ENCODE data around the gene SPI1.

SPI1 gene

GRCh38 chr11:47378010-47378835 lies at the start of gene SPI1:
Gene SPI1, minus strand, starts transcription at chr11:47378547. Its CDS starts 194 bp downstream, at chr11:47378353.
- no peaks in the 10 kb centered on the region for H3K9me3 Mint-ChIP-seq
- peaks cover 5% of the 10 kb centered on the region for H3K4me1 Mint-ChIP-seq (ENCODE audit: low read depth)
- no peak within 1 kb of the TSS for H3K27ac Mint-ChIP-seq
- H3K36me3 Mint-ChIP-seq (ENCODE audit: low read depth): no peaks in the 10 kb centered on the region
- no peak within 1 kb of the TSS for H3K4me3 Mint-ChIP-seq
- no peaks in the 10 kb centered on the region for H3K27me3 Mint-ChIP-seq (ENCODE audit: low read depth)

- no peaks in the 10 kb centered on the region for H3K9me3 Mint-ChIP-seq
- H3K4me3 Mint-ChIP-seq: peak within 1 kb of the TSS; percentile 97
- H3K4me1 Mint-ChIP-seq (ENCODE audit: low read depth): peaks cover 22% of the 10 kb centered on the region
- H3K36me3 Mint-ChIP-seq (ENCODE audit: low read depth): peaks cover 22% of the 10 kb centered on the region
- no peaks in the 10 kb centered on the region for H3K27me3 Mint-ChIP-seq (ENCODE audit: low read depth)
- H3K27ac Mint-ChIP-seq: peak within 1 kb of the TSS; percentile 97
Measured at GRCh38 chr11:47426062-47426956, 48.0 kb upstream of the SPI1 start, which contains the start of gene PSMC3. Gene PSMC3, minus strand, starts transcription at chr11:47426439. Its CDS starts 160 bp downstream, at chr11:47426279.

GRCh38 chr11:47425611-47426010 lies 47.3 kb upstream of the SPI1 start:
- Mint-ChIP-seq H3K27ac (peak overlapping the region; percentile 97), H3K27me3 (ENCODE audit: low read depth) (no peaks in the 10 kb centered on the region), H3K9me3 (no peaks in the 10 kb centered on the region), H3K4me3 (peak overlapping the region; percentile 97), H3K36me3 (ENCODE audit: low read depth) (peaks cover 25% of the 10 kb centered on the region), H3K4me1 (ENCODE audit: low read depth) (peaks cover 22% of the 10 kb centered on the region)

GRCh38 chr11:47418454-47419259 lies 40.3 kb upstream of the SPI1 start:
- Mint-ChIP-seq H3K4me3 (no peak overlapping the region), H3K9me3 (no peaks in the 10 kb centered on the region), H3K27me3 (ENCODE audit: low read depth) (no peaks in the 10 kb centered on the region), H3K27ac (no peak overlapping the region), H3K36me3 (ENCODE audit: low read depth) (peaks cover 41% of the 10 kb centered on the region), H3K4me1 (ENCODE audit: low read depth) (peaks cover 3% of the 10 kb centered on the region)

GRCh38 chr11:47417712-47418111 lies 39.4 kb upstream of the SPI1 start:
- peaks cover 37% of the 10 kb centered on the region for H3K36me3 Mint-ChIP-seq (ENCODE audit: low read depth)
- no peak overlapping the region for H3K27ac Mint-ChIP-seq
- no peak overlapping the region for H3K4me3 Mint-ChIP-seq
- no peaks in the 10 kb centered on the region for H3K9me3 Mint-ChIP-seq
- H3K4me1 Mint-ChIP-seq (ENCODE audit: low read depth): peaks cover 3% of the 10 kb centered on the region
- no peaks in the 10 kb centered on the region for H3K27me3 Mint-ChIP-seq (ENCODE audit: low read depth)

GRCh38 chr11:47415949-47416472 lies 37.7 kb upstream of the SPI1 start:
- Mint-ChIP-seq H3K27me3 (ENCODE audit: low read depth) (no peaks in the 10 kb centered on the region), H3K4me3 (no peak overlapping the region), H3K9me3 (no peaks in the 10 kb centered on the region), H3K4me1 (ENCODE audit: low read depth) (peaks cover 3% of the 10 kb centered on the region), H3K36me3 (ENCODE audit: low read depth) (peaks cover 30% of the 10 kb centered on the region), H3K27ac (no peak overlapping the region)

GRCh38 chr11:47415091-47415854 lies 36.9 kb upstream of the SPI1 start:
- no peak overlapping the region for H3K4me3 Mint-ChIP-seq
- no peaks in the 10 kb centered on the region for H3K9me3 Mint-ChIP-seq
- no peaks in the 10 kb centered on the region for H3K27me3 Mint-ChIP-seq (ENCODE audit: low read depth)
- H3K36me3 Mint-ChIP-seq (ENCODE audit: low read depth): peaks cover 30% of the 10 kb centered on the region
- no peak overlapping the region for H3K27ac Mint-ChIP-seq
- peaks cover 3% of the 10 kb centered on the region for H3K4me1 Mint-ChIP-seq (ENCODE audit: low read depth)

- no peak overlapping the region for H3K27ac Mint-ChIP-seq
- H3K4me3 Mint-ChIP-seq: no peak overlapping the region
- H3K9me3 Mint-ChIP-seq: no peaks in the 10 kb centered on the region
- H3K27me3 Mint-ChIP-seq (ENCODE audit: low read depth): no peaks in the 10 kb centered on the region
- H3K36me3 Mint-ChIP-seq (ENCODE audit: low read depth): peaks cover 24% of the 10 kb centered on the region
- H3K4me1 Mint-ChIP-seq (ENCODE audit: low read depth): peaks cover 3% of the 10 kb centered on the region
Measured at GRCh38 chr11:47414685-47415070, 36.3 kb upstream of the SPI1 start.

- Mint-ChIP-seq H3K4me1 (ENCODE audit: low read depth) (peaks cover 7% of the 10 kb centered on the region), H3K36me3 (ENCODE audit: low read depth) (peaks cover 22% of the 10 kb centered on the region), H3K27ac (no peak overlapping the region), H3K9me3 (no peaks in the 10 kb centered on the region), H3K27me3 (ENCODE audit: low read depth) (no peaks in the 10 kb centered on the region), H3K4me3 (no peak overlapping the region)
Measured at GRCh38 chr11:47413908-47414684, 35.7 kb upstream of the SPI1 start.

GRCh38 chr11:47413351-47413750 lies 35.0 kb upstream of the SPI1 start:
- H3K4me1 Mint-ChIP-seq (ENCODE audit: low read depth): peaks cover 11% of the 10 kb centered on the region
- no peaks in the 10 kb centered on the region for H3K9me3 Mint-ChIP-seq
- H3K27me3 Mint-ChIP-seq (ENCODE audit: low read depth): no peaks in the 10 kb centered on the region
- H3K36me3 Mint-ChIP-seq (ENCODE audit: low read depth): peaks cover 22% of the 10 kb centered on the region
- no peak overlapping the region for H3K27ac Mint-ChIP-seq
- no peak overlapping the region for H3K4me3 Mint-ChIP-seq

- peaks cover 16% of the 10 kb centered on the region for H3K36me3 Mint-ChIP-seq (ENCODE audit: low read depth)
- no peak overlapping the region for H3K27ac Mint-ChIP-seq
- no peak overlapping the region for H3K4me3 Mint-ChIP-seq
- peaks cover 18% of the 10 kb centered on the region for H3K4me1 Mint-ChIP-seq (ENCODE audit: low read depth)
- H3K27me3 Mint-ChIP-seq (ENCODE audit: low read depth): no peaks in the 10 kb centered on the region
- H3K9me3 Mint-ChIP-seq: no peaks in the 10 kb centered on the region
Measured at GRCh38 chr11:47411884-47412746, 33.8 kb upstream of the SPI1 start.
